OCI-LY7 (cell line): Measurements from ENCODE around the gene WDR41. TPM values are rescaled to one million over a fixed set of nuclear protein-coding genes. Genes with fewer than 3 reads are reported as not detected.

Experiments
- BruUV-seq: library from RNA; stranded (reverse); fragments of 400-500 nt; replicated peaks from 2 replicates; lab custom pipeline; 2021; lab: Mats Ljungman, UMichigan
- CTCF ChIA-PET: fragments of 300-600 bp; sonication (Branson Sonifier 250); formaldehyde crosslinking; loops from one replicate; lab custom pipeline; 2022; ENCODE audit warnings: antibody characterized with exemption; ENCODE audit not compliant: unreplicated experiment; lab: Charles Lee
- POLR2A ChIA-PET: fragments of 300-600 bp; sonication (Branson Sonifier 250); formaldehyde crosslinking; loops from one replicate; lab custom pipeline; 2022; ENCODE audit warnings: antibody characterized with exemption; lab: Charles Lee
- DNase-seq: peaks from one replicate; pipeline ENCODE4 v3.0.0-alpha.2; 2015; ENCODE audit warnings: low spot score
- H2AFZ ChIP-seq: fragments of 200-600 bp; sonication (generic), shearing (Covaris generic); 2 replicates; pipeline ENCODE4 v1.6.1; 2014; ENCODE audit warnings: mild to moderate bottlenecking, antibody characterized with exemption, low read length, moderate library complexity
- H3K27ac ChIP-seq: fragments of 200-600 bp; sonication (generic); 2 replicates; pipeline ENCODE4 v1.5.1; 2014; ENCODE audit warnings: mixed run types, low read depth, mild to moderate bottlenecking, moderate library complexity, low read length, inconsistent platforms; ENCODE audit not compliant: poor library complexity, severe bottlenecking
- H3K36me3 ChIP-seq: fragments of 200-600 bp; sonication (generic); 2 replicates; pipeline ENCODE4 v1.6.1; 2014; ENCODE audit warnings: mild to moderate bottlenecking, antibody characterized with exemption, low read length, moderate library complexity, mixed read lengths; ENCODE audit not compliant: insufficient read depth
- H3K4me1 ChIP-seq: fragments of 200-600 bp; sonication (generic); 2 replicates; pipeline ENCODE4 v1.5.1; 2014; ENCODE audit warnings: mild to moderate bottlenecking, low read length; ENCODE audit not compliant: insufficient read depth, poor library complexity, severe bottlenecking
- H3K4me2 ChIP-seq: fragments of 200-600 bp; sonication (generic); 2 replicates; pipeline ENCODE4 v1.6.1; 2014; ENCODE audit warnings: mild to moderate bottlenecking, low read length
- H3K4me3 ChIP-seq: fragments of 200-600 bp; sonication (generic); 2 replicates; pipeline ENCODE4 v1.5.1; 2014; ENCODE audit warnings: mild to moderate bottlenecking, low read depth, low read length; ENCODE audit not compliant: poor library complexity, severe bottlenecking
- H3K79me2 ChIP-seq: fragments of 200-600 bp; sonication (generic); 2 replicates; pipeline ENCODE4 v1.6.1; 2016; ENCODE audit warnings: low read depth, mild to moderate bottlenecking, low read length, moderate library complexity, mixed read lengths; ENCODE audit not compliant: insufficient read depth
- H3K9me2 ChIP-seq: fragments of 200-600 bp; sonication (generic); 2 replicates; pipeline ENCODE4 v1.6.1; 2016; ENCODE audit warnings: mild to moderate bottlenecking, low read length, mixed read lengths; ENCODE audit not compliant: insufficient read depth
- H3K9me3 ChIP-seq: fragments of 200-600 bp; sonication (generic); 2 replicates; pipeline ENCODE4 v1.6.1; 2014; ENCODE audit warnings: mild to moderate bottlenecking, mixed run types, low read length, mixed read lengths
- H4K20me1 ChIP-seq: fragments of 200-600 bp; sonication (generic); 2 replicates; pipeline ENCODE4 v1.6.1; 2014; ENCODE audit warnings: mild to moderate bottlenecking, antibody characterized with exemption, low read length, moderate library complexity, mixed read lengths; ENCODE audit not compliant: insufficient read depth
- CTCF ChIP-seq: fragments of 200-600 bp; sonication (generic); conservative IDR thresholded peaks from 2 replicates; pipeline ENCODE4 v1.5.1; 2014; ENCODE audit warnings: mild to moderate bottlenecking, antibody characterized with exemption, low read length, moderate library complexity, mixed read lengths
- EZH2phosphoT487 ChIP-seq: fragments of 200-600 bp; sonication (generic); IDR thresholded peaks from 2 replicates; pipeline ENCODE4 v1.6.1; 2018; ENCODE audit warnings: low read depth, borderline replicate concordance, mild to moderate bottlenecking, mixed run types, antibody characterized with exemption, low read length, moderate library complexity, mixed read lengths
- intact Hi-C: fragments of 100-400 bp; cut with micrococcal nuclease; formaldehyde crosslinking; loops from one replicate; pipeline ENCODE4 v1.10.0; 2022; ENCODE audit not compliant: unreplicated experiment
- total RNA-seq, 2 experiments: library from RNA; depleted of rRNA in 1 of 2; stranded (reverse); fragments of >200 nt in 1 of 2; shearing (Covaris generic) in 1 of 2; gene quantifications; 2 replicates each; pipeline ENCODE4 v1.2.3, GENCODE V29; 2014 to 2022

Gene WDR41
- total RNA-seq, 2 experiments from 2014 or later: 75.1 to 80.2 TPM

GRCh38 chr5:77425998-77426659 lies 66.0 kb downstream of the WDR41 start:
- H3K4me3 ChIP-seq: no peak overlapping the region
- BruUV-seq: no TSS peak
- POLR2A ChIA-PET: interaction anchor here (0.6 to 1.9 kb wide), 7 partner anchors 10 to 239 kb away, joined by 3 to 10 read pairs (median 4); no protein-coding TSS in a partner anchor

DNA sequence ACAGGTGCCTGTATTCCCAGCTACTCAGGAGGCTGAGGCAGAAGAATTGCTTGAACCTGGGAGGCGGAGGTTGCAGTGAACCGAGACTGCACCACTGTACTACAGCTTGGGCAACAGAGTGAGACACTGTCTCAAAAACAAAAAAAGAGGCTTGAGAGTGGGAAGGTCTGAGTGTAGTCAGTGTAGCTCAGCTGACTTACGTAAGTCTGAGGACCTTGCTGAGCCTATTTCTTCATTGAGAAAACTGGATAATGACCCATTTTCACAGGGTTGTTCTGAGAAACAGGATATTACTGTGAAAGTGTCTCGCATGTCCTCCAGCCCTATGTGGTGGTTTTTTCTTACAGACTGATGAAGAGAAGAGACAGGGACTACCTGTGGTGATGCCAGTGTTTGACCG lies 66.7 kb downstream of the WDR41 start:
- TF ChIP-seq CTCF (no peak), EZH2phosphoT487 (no peak)
- Histone ChIP-seq H3K4me2 (no peak overlapping the region), H3K79me2 (no peaks in the 10 kb centered on the region), H3K4me3 (no peak overlapping the region), H3K9me2 (no peaks in the 10 kb centered on the region), H2AFZ (no peak overlapping the region), H4K20me1 (no peaks in the 10 kb centered on the region), H3K27ac (no peak overlapping the region), H3K4me1 (no peaks in the 10 kb centered on the region), H3K36me3 (peaks cover 23% of the 10 kb centered on the region; the same call in 1 of the 2 replicates), H3K9me3 (no peaks in the 10 kb centered on the region)
- POLR2A ChIA-PET: no interaction called here
- CTCF ChIA-PET: no interaction called here
- intact Hi-C loops: no loop called here
- no TSS peak for BruUV-seq
- no peak for DNase-seq

More at GRCh38 chr5:77425998-77426659, 66.0 kb downstream of the WDR41 start:
- TF ChIP-seq EZH2phosphoT487 (no peak), CTCF (no peak)
- H3K79me2 ChIP-seq: no peaks in the 10 kb centered on the region
- CTCF ChIA-PET: no interaction called here
- no peak for DNase-seq
- no peak overlapping the region for H3K4me2 ChIP-seq
- H2AFZ ChIP-seq: no peak overlapping the region
- H3K9me2 ChIP-seq: no peaks in the 10 kb centered on the region
- no peaks in the 10 kb centered on the region for H3K4me1 ChIP-seq
- no peaks in the 10 kb centered on the region for H3K9me3 ChIP-seq
- H3K36me3 ChIP-seq: peaks cover 30% of the 10 kb centered on the region; the same call in 1 of the 2 replicates
- intact Hi-C loops: no loop called here
- no peaks in the 10 kb centered on the region for H4K20me1 ChIP-seq
- no peak overlapping the region for H3K27ac ChIP-seq

- H3K9me3 ChIP-seq: no peaks in the 10 kb centered on the region
- no peak for DNase-seq
- H4K20me1 ChIP-seq: no peaks in the 10 kb centered on the region
- no TSS peak for BruUV-seq
- H3K79me2 ChIP-seq: no peaks in the 10 kb centered on the region
- no peak overlapping the region for H2AFZ ChIP-seq
- no peak overlapping the region for H3K4me3 ChIP-seq
- H3K4me1 ChIP-seq: no peaks in the 10 kb centered on the region
- no peak overlapping the region for H3K27ac ChIP-seq
- intact Hi-C loops: no loop called here
- H3K9me2 ChIP-seq: no peaks in the 10 kb centered on the region
- no peak overlapping the region for H3K4me2 ChIP-seq
- no peak for TF ChIP-seq CTCF
- TF ChIP-seq EZH2phosphoT487: no peak
- H3K36me3 ChIP-seq: peaks cover 18% of the 10 kb centered on the region; the same call in 1 of the 2 replicates
- POLR2A ChIA-PET: no interaction called here
- CTCF ChIA-PET: no interaction called here
Observed at GRCh38 chr5:77424921-77425320, 67.2 kb downstream of the WDR41 start.
